DOHH2 (cell line): ENCODE data around the gene TMEM97.
A peak's percentile ranks its signal among the peaks of the same experiment; 100 is the strongest.

Experiments
- H3F3A ChIP-seq: fragments of 200-600 bp; sonication (generic), shearing (Covaris generic); 2 replicates; pipeline ENCODE4 v1.6.0; 2016; ENCODE audit warnings: antibody characterized with exemption, mild to moderate bottlenecking; ENCODE audit not compliant: control insufficient read depth, insufficient read depth
- H3K27ac ChIP-seq: fragments of 200-600 bp; sonication (generic); 2 replicates; pipeline ENCODE4 v1.5.1; 2014; ENCODE audit warnings: low read depth, mild to moderate bottlenecking, low read length, moderate library complexity
- H3K27me3 ChIP-seq: fragments of 200-600 bp; sonication (generic); 2 replicates; pipeline ENCODE4 v1.6.1; 2014; ENCODE audit warnings: mild to moderate bottlenecking, low read length, mixed read lengths; ENCODE audit not compliant: control insufficient read depth
- H3K36me3 ChIP-seq: fragments of 200-600 bp; sonication (generic); 2 replicates; pipeline ENCODE4 v1.6.1; 2014; ENCODE audit warnings: mild to moderate bottlenecking, low read length, moderate library complexity, mixed read lengths; ENCODE audit not compliant: control insufficient read depth
- H3K4me1 ChIP-seq: fragments of 200-600 bp; sonication (generic); 2 replicates; pipeline ENCODE4 v1.6.1; 2014; ENCODE audit warnings: mild to moderate bottlenecking, low read length, mixed read lengths; ENCODE audit not compliant: control insufficient read depth
- H3K4me2 ChIP-seq: fragments of 200-600 bp; sonication (generic); 2 replicates; pipeline ENCODE4 v1.6.0; 2014; ENCODE audit warnings: mild to moderate bottlenecking, low read length, moderate library complexity
- H3K4me3 ChIP-seq: fragments of 200-600 bp; sonication (generic); 2 replicates; pipeline ENCODE4 v1.5.1; 2014; ENCODE audit warnings: mild to moderate bottlenecking, low read length, mixed read lengths
- H3K79me2 ChIP-seq: fragments of 200-600 bp; sonication (generic); 2 replicates; pipeline ENCODE4 v1.6.1; 2014; ENCODE audit warnings: mild to moderate bottlenecking, low read length, mixed read lengths; ENCODE audit not compliant: control insufficient read depth
- H3K9me2 ChIP-seq: fragments of 200-600 bp; sonication (generic); replicated peaks from 2 replicates; pipeline ENCODE4 v1.6.1; 2014; ENCODE audit warnings: mild to moderate bottlenecking, low read length, mixed read lengths; ENCODE audit not compliant: control insufficient read depth
- H3K9me3 ChIP-seq: fragments of 200-600 bp; sonication (generic); 2 replicates; pipeline ENCODE4 v1.6.1; 2014; ENCODE audit warnings: antibody characterized with exemption, low read length, mixed read lengths; ENCODE audit not compliant: control insufficient read depth, insufficient read depth
- H4K20me1 ChIP-seq: fragments of 200-600 bp; sonication (generic); 2 replicates; pipeline ENCODE4 v1.6.0; 2014; ENCODE audit warnings: low read depth, mild to moderate bottlenecking, antibody characterized with exemption, low read length, moderate library complexity; ENCODE audit not compliant: control insufficient read depth, insufficient read depth
- EZH2phosphoT487 ChIP-seq: fragments of 200-600 bp; sonication (generic); IDR thresholded peaks from 2 replicates; pipeline ENCODE4 v1.6.1; 2017; ENCODE audit warnings: borderline replicate concordance, mild to moderate bottlenecking, antibody characterized with exemption, low read length, moderate library complexity, mixed read lengths
- TF ChIP-seq, protein P1 (sequence below): fragments of 200-600 bp; sonication (generic); IDR thresholded peaks from one replicate; pipeline ENCODE4 v1.5.1; 2014; ENCODE audit warnings: antibody characterized with exemption, mild to moderate bottlenecking, low read depth, low read length; ENCODE audit not compliant: poor library complexity, severe bottlenecking

The TMEM97 gene

DNA sequence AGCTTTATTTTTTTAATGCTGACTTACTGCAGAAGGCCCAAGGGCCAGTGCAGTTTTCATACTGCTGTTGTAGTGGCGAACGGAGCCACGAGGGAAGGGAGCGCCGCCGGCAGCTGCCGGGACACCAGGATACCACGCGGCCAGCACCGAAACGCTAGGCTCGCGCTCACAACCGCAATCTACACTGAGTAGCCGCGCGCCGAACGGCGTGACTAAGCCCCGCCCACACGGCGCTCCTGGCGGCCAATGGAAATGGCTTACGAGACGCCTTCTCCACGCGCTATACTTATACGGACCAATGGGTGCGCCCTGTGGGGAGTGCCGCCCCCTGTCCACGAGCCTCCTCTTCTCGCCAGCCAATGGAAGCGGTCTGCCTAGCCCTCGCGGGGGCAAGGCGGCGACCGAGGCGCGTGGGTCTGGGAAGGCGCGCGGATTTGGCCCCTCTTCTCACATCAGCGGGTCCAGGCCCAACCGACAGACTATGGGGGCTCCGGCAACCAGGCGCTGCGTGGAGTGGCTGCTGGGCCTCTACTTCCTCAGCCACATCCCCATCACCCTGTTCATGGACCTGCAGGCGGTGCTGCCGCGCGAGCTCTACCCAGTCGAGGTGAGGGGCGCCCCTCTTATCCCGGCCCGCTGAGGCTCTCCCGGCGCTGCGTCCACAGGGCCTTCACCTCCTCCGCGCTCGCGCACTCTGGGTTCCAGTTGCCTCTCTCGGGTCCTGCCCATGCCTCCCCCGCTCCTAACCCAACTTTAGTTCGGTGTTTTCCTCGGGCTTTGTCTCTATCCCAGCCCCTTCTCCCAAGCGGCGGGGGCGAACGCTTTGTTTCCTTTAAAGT is at the start of gene TMEM97:
Gene TMEM97, plus strand, starts transcription at position 442 of the 839 bp plus-strand sequence. Its CDS starts 40 bp downstream, at position 482.
- H3K4me1 ChIP-seq: peaks cover 51% of the 10 kb centered on the region
- no peaks in the 10 kb centered on the region for H3K9me3 ChIP-seq
- H3K4me2 ChIP-seq: peak within 1 kb of the TSS; percentile 81
- peak within 1 kb of the TSS; percentile 74 for H3K27ac ChIP-seq
- peaks cover 25% of the 10 kb centered on the region for H4K20me1 ChIP-seq
- no peaks in the 10 kb centered on the region for H3F3A ChIP-seq
- peaks cover 44% of the 10 kb centered on the region for H3K36me3 ChIP-seq
- H3K27me3 ChIP-seq: no peaks in the 10 kb centered on the region
- no peaks in the 10 kb centered on the region for H3K9me2 ChIP-seq
- no peak for TF ChIP-seq EZH2phosphoT487
- TF ChIP-seq, protein P1, sequence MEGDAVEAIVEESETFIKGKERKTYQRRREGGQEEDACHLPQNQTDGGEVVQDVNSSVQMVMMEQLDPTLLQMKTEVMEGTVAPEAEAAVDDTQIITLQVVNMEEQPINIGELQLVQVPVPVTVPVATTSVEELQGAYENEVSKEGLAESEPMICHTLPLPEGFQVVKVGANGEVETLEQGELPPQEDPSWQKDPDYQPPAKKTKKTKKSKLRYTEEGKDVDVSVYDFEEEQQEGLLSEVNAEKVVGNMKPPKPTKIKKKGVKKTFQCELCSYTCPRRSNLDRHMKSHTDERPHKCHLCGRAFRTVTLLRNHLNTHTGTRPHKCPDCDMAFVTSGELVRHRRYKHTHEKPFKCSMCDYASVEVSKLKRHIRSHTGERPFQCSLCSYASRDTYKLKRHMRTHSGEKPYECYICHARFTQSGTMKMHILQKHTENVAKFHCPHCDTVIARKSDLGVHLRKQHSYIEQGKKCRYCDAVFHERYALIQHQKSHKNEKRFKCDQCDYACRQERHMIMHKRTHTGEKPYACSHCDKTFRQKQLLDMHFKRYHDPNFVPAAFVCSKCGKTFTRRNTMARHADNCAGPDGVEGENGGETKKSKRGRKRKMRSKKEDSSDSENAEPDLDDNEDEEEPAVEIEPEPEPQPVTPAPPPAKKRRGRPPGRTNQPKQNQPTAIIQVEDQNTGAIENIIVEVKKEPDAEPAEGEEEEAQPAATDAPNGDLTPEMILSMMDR: no peak
- peak within 1 kb of the TSS; percentile 82 for H3K4me3 ChIP-seq
- H3K79me2 ChIP-seq: peaks cover 68% of the 10 kb centered on the region

DNA sequence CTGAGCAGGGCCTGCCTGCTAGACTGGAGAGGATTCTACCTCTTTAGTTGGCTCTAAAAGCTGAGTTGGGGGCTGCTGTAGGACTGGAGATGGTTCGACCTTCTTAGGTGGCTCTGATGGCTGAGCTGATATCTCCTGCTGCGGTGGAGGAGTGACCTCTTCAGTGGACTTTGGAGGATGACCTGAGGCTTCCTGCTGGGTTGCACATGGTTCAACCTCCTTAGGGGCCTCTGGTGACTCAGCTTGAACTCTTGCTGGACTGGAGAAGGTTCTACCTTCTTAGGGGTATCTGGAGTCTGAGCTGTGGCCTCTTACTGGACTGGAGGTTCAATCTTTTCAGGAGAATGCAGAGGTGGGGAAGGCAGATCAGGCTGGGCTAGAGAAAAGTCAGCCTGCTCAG is 48.9 kb upstream of the TMEM97 start:
- H3K4me1 ChIP-seq: no peaks in the 10 kb centered on the region
- no peaks in the 10 kb centered on the region; the same call in 1 of the 2 replicates for H3K9me3 ChIP-seq
- no peaks in the 10 kb centered on the region for H3K79me2 ChIP-seq
- no peak overlapping the region for H3K4me2 ChIP-seq
- H4K20me1 ChIP-seq: no peaks in the 10 kb centered on the region
- no peaks in the 10 kb centered on the region for H3K36me3 ChIP-seq
- H3F3A ChIP-seq: no peaks in the 10 kb centered on the region
- H3K27ac ChIP-seq: no peak overlapping the region
- TF ChIP-seq, protein P1: no peak
- TF ChIP-seq EZH2phosphoT487: no peak
- H3K4me3 ChIP-seq: no peak overlapping the region
- H3K27me3 ChIP-seq: peaks cover 48% of the 10 kb centered on the region
- no peaks in the 10 kb centered on the region for H3K9me2 ChIP-seq

DNA sequence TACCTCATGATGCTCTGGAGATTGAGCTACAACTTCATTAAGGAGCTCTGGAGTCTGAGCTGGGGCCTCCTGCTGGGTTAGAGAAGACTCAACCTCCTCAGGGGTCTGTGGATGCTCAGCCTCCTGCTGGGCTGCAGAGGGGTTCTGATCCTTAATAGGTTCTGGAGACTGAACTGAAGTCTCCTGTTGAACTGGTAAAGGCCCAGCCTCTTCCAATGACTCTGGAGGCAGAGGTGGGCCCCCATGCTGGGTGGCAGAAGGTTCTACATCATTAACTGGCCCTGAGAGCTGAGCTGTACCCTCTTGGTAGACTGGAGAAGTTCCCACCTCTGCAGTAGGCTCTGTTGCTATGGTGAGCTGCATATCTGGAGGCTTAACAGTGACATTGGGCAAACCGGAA is 48.1 kb upstream of the TMEM97 start:
- no peak for TF ChIP-seq EZH2phosphoT487
- TF ChIP-seq, protein P1: no peak

More for the DNA sequence above, 48.1 kb upstream of the TMEM97 start:
- Histone ChIP-seq H3K36me3 (no peaks in the 10 kb centered on the region), H3K27me3 (peaks cover 55% of the 10 kb centered on the region), H3K4me3 (no peak overlapping the region), H3K79me2 (no peaks in the 10 kb centered on the region), H3K27ac (no peak overlapping the region), H3K4me1 (no peaks in the 10 kb centered on the region), H3K9me2 (no peaks in the 10 kb centered on the region), H3K4me2 (no peak overlapping the region), H3F3A (no peaks in the 10 kb centered on the region), H4K20me1 (no peaks in the 10 kb centered on the region), H3K9me3 (no peaks in the 10 kb centered on the region; the same call in 1 of the 2 replicates)
